ENCODE data around the gene DNAJB4.

DNA sequence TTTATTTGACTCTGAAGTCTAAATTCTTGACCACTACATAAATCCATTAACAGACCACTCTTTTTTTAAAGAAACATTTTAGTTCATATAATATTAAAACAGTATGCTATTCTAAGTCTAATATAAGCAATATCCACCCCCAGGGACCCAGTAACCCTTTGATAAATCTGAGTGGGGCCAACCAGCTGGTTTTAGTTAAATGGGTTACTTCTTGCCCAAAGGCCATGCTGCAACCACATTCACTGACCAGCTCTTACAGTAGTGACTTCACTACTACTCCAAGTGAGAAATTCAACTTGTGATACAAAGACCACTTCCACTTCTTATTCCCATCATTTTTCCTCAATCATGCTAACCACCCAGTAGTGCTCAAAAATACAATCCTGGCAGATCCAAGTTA, 46.3 kb upstream of the DNAJB4 start:
- TF ChIP-seq, protein P1, sequence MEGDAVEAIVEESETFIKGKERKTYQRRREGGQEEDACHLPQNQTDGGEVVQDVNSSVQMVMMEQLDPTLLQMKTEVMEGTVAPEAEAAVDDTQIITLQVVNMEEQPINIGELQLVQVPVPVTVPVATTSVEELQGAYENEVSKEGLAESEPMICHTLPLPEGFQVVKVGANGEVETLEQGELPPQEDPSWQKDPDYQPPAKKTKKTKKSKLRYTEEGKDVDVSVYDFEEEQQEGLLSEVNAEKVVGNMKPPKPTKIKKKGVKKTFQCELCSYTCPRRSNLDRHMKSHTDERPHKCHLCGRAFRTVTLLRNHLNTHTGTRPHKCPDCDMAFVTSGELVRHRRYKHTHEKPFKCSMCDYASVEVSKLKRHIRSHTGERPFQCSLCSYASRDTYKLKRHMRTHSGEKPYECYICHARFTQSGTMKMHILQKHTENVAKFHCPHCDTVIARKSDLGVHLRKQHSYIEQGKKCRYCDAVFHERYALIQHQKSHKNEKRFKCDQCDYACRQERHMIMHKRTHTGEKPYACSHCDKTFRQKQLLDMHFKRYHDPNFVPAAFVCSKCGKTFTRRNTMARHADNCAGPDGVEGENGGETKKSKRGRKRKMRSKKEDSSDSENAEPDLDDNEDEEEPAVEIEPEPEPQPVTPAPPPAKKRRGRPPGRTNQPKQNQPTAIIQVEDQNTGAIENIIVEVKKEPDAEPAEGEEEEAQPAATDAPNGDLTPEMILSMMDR (IDR thresholded peaks at IDR 0.05), result no peak
- no peak for TF ChIP-seq POLR2A (IDR thresholded peaks at IDR 0.05)

Data from thyroid gland (tissue), 4 donors.